Left forelimb (tissue), 1 donor: Measurements from ENCODE around the gene TXK.

Source experiments
- DNase-seq: peaks from one replicate; pipeline ENCODE4 v3.0.0-alpha.2; 2018; ENCODE audit warnings: low spot score

TXK gene

DNA sequence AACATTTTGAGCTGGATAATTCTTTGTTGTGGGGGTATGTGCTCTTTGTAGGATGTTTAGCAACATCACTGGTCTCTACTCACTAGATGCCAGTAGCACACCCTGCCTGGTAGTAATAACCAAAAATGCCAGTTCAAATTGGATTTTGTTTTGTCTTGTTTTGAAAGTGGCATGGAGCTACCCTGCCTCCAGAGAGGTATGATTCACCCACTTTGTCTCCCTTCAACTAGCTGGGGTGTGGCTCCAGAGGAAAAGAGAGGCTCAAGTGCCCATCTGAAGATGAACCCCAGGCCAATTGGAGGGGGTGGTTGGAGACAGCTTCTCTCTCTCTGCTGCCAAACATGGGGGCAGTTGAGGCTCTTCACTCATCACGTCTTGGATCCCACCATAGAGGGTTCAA lies 83.0 kb downstream of the TXK start:
- no peak for DNase-seq

GRCh38 chr4:48049483-48049882 lies 84.6 kb downstream of the TXK start:
- no peak for DNase-seq

DNA sequence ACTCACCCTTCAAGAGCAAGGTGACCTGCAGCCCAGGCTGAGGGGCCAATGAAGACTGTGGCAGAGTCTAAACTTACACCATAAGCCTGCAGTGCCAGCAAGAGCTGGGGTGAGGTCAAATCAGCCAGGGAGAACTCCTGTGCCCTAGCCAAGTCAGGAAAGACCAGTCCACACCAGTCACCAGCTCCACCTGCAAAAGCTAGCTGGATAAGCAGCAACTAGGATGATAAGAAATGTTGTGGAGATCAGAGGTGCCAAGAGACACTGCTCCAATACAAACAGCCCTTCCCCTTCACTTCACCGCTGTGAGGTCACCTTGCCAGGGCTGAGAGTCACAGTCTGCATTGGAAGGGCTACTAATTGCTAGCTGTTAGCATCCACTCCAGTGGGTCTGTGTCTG lies 86.2 kb downstream of the TXK start:
- no peak for DNase-seq

- no peak for DNase-seq
Measured at GRCh38 chr4:48047421-48047844, 86.6 kb downstream of the TXK start.

DNA sequence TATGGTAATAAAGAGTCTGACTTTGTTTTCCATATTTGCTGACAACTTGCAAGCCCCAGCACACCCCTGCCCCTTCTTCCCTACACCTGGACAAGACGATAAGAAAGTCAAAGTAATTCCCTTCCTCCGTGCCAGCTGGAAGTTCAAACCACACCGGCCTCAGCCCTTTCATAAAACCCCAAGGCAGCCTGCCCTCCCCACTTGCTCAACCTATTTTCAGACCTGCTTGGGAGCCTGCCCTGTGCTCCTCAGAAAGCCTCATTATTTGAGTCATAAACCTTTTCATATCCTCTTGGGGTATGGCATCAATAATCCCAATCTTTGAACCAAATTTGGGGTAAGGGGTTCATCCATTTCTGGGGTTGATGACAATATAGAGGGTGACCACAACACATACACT lies 88.0 kb downstream of the TXK start:
- DNase-seq: no peak

- DNase-seq: no peak
Measured at GRCh38 chr4:48044298-48044697, 89.8 kb downstream of the TXK start.

- no peak for DNase-seq
Measured at GRCh38 chr4:48043504-48043903, 90.5 kb downstream of the TXK start.

DNA sequence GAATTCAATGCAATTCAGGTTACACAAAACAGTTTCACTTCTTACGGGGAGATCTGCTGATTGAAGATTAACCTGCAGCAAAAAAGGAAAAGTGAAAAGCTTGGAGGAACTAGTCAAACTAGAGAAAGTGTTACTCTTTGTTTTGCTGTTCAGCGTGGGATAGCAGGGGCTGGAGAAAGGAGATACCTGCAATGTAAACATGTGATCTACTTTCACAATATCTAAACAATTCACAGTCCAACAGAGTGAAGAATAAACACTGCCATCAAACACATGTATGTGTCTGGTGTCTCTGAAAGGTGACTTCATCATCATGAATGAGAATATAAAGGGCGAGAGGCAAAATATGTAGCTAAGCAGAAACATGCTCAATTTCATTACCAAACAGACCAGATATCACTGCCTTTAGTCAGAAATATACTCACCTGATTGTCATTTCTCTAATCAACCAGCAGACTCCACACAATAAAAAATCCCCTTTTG lies 91.0 kb downstream of the TXK start:
- DNase-seq: no peak

DNA sequence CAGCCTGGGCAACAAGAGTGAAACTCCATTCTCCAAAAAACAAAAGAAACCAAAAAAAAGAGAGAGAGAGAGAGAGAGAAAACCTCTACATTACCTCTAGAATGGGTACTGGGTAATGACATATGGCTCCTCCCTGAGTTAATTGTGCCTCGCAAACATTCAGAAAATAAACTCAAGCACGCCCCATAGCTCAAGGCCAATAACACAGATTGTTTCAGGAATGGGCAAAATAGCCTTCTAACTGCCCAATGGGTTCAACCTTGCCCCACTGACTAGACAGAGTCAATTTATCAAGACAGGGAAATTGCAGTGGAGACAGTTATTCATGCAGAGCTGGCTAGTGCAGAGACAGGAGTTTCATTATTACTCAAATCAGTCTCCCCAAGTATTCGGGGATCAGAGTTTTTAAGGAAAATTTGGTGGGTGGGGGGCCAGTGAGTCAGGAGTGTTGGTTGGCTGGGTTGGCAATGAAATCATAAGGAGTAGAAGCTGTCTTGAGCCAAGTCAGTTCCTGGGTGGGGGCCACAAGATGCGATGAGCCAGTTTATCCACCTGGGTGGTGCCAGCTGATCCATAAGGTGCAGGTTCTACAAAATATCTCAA lies 92.4 kb downstream of the TXK start:
- DNase-seq: no peak

DNA sequence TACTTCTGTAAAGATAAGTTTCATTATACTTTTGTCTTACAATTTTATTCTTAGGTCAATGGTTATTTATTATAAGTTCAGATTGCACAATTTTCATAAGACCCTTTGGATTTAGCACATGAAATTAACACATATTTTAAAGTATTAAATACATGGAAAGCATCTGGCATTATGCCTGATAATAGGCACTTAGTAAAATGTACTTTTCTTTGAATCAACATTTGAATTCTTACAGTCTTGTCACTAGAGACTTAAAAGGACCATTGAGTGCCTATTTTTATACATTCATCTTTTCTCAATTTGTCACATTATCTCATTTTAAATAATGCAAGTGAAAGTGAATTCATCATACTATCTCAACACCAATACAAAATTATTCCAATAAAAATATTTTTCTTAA lies 94.5 kb downstream of the TXK start:
- DNase-seq: no peak

DNA sequence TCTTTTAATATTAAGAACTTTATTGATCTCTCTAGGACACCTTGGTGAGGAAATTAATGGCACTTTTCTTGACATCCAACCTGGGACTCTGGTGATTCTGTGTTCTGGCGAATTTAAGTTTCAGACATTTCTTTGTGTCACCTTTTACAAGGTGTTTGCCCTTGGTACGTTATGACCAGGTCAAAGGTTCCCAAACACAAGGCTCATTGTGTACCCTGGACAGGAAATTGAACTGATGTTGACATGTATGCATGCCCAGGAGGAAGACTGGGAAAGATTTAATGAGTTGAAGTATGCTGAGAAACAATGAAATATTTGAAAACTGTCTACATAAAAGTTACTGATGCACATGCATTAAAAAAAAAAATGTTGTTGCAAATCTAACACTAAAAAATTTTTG lies 95.4 kb downstream of the TXK start:
- no peak for DNase-seq

DNA sequence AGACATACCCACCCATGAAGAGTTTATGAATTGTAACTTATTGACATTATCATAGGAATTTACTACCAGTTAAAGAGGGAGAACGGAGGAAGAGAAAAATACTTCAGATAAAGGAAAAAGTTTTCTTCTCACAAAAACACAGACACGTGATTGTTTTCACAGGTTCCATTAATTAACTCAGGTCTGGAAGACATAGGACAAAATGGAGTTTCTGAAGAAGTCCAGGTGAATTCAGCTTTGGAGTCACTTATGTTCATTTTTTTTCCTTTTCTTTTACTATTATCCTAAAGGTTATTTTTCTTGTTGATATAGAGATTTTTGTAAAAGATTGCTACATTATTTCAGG lies 97.0 kb downstream of the TXK start:
- no peak for DNase-seq

- no peak for DNase-seq
Measured at GRCh38 chr4:48035952-48036351, 98.1 kb downstream of the TXK start.

DNA sequence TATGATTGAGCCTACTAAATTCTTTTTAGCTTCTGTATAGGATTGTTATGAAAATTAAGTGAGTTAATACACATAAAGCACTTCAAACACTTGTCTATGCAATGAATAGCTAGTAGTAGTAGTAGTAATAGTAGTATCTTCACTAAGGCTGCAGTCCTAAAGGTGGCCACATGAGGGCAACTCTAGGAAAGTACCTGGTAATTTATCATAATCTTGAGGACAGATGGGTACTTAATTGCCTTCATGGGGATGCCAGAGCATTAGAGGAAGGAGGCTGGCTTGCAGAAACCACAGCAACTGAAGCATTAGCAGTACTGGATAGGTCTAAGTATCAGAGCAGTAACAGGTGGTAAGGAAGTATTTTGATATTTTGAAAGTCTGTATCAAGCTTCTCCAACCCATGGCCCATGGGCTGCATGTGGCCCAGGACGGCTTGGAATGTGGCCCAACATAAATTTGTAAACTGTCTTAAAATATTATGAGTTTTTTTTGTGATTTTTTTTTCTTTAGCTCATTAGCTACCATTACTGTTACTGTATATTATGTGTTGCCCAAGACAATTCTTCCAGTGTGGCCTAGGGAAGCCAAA lies 100.1 kb downstream of the TXK start:
- no peak for DNase-seq

GRCh38 chr4:48033412-48033811 lies 100.6 kb downstream of the TXK start:
- no peak for DNase-seq

GRCh38 chr4:48032721-48033120 lies 101.3 kb downstream of the TXK start:
- no peak for DNase-seq

DNA sequence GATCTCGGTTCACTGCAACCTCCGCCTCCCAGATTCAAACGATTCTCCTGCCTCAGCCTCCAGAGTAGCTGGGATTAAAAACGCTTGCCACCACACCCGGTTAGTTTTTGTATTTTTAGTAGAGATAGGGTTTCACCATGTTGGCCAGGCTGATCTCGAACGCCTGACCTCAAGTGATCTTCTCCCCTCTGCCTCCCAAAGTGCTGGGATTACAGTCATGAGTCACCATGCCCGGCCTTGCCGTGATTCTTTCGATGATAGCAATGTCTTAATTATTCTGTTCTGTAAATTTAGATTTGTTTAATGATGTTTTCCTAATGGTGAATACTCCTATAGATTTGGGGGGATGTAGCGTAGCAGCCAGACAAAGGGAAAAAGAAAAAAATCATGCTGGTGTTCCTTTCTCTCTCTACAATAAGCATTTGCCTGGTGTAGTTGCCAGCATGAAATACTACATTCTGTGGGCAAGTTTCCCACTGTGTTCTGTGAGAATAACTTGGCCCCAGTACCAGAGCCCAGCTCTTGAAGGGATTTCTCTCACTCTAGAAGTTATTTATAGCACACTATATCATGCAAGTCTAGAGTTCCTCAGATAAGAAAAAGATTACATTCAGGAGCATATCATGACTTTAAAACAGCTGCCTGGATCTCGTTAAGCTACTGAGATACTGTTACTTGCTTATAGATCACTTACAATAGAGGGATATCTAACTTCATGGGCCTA lies 102.1 kb downstream of the TXK start:
- no peak for DNase-seq

DNA sequence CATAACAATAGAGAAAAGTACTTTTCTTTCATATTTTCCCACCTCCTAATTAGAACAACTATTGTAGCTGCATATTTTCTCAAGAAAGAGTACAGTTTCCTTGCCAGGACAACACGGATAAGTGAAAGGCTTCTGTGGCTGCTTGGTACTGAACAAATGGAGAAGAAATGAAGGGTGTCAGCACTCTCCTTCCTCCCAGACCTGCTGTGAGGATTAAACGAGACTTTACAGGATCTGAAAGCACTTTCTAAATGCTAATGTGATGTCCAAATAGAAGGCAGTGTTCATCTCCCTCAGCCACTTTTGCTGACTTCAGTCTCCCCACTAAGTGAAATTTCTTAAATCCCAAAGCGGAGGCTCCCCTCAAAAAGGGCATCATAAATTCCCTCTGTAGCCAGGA lies 103.6 kb downstream of the TXK start:
- DNase-seq: no peak

DNA sequence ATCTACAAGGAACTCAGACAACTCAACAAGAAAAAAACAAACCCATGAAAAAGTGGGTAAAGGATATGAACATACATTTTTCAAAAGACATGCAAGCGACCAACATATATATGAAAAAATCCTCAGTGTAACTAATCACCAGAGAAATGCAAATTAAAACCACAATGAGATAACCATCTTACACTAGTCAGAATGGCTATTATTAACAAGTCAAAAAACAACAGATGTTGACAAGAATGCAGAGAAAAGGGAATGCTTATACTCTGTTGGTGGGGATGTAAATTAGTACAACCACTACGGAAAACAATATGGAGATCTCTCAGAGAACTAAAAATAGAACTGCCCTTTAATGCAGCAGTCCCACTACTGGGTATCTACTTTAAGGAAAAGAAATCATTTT lies 105.4 kb downstream of the TXK start:
- no peak for DNase-seq

DNA sequence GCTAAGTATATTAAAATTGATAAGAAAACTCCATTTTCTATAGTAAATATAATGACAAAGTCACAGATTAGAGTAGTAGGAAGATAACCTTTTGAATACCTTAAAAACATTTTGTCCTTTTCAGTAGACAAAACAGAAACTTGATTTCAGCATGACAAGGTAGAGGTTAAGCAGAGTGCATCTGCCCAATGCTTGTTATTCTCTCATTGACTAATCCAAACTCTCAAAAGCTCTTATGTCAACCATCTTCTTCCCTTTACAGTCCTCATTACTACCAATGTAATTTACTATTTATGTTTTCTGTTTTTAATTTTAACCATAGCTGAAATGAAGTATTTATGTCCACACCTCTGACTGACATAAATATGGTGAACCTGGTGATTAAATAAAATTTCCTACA lies 106.4 kb downstream of the TXK start:
- DNase-seq: no peak

DNA sequence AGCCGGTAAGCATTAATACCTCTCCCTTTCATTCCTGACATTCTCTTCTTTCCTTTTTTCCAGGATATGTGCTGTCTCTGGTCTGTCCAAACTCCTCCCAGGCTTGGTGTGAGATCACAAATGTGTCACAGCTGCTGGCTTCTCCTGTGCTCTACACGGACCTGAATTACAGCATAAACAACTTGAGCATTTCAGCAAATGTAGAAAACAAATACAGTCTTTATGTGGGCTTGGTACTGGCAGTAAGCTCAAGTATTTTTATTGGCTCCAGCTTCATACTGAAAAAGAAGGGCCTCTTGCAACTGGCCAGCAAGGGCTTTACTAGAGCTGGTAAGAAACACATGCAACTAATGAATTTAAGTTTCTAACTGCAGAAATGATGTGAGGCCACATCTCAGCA lies 109.0 kb downstream of the TXK start:
- DNase-seq: no peak

DNA sequence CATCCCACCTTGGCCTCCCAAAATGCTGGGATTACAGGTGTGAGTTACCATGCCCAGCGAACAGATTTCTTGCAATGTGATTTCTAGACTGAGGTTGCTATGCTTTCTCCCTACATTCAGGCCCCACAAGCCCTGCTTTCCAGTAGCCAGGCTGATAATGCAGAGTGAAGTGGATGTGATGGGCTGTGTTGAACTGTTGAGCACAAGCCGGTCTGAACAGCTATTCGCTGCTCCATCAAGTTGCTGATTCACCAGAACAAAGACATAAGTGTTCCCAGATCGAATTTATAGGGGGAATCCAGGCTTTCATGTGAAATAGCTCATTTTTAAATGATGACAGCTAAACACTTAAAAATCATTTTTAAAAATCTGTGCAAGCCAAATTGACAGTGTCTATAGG lies 109.5 kb downstream of the TXK start:
- no peak for DNase-seq

GRCh38 chr4:48022192-48022799 lies 111.8 kb downstream of the TXK start:
- no peak for DNase-seq
